ENCODE measurements around the gene DAPK2.

DAPK2 gene

DNA sequence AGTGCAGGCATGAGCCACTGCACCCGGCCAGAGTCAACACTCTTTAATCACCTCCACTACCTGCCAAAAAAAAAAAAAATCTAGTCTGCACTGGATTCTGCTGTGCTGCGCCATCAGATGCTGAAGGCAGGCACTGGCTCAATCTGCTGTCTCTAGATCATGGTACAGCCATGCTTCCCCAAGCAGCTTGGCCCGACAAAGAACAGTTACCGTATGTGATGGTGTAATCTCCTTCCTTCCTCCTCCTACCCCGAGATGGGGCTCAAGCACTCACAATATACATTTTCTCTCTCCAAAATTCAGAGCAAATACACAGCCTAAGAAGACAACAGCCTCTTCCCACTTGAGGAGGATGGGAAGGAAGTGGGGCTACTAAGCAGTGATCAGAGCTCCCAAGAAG lies 45.1 kb downstream of the DAPK2 start:
- Histone ChIP-seq H3K9me3 (ENCODE audit: control insufficient read depth, low read length) (no peaks in the 10 kb centered on the region), H3K36me3 (ENCODE audit: control insufficient read depth, insufficient read depth, low read length) (no peaks in the 10 kb centered on the region), H3K4me3 (ENCODE audit: low read length) (no peak overlapping the region), H3K27me3 (ENCODE audit: control insufficient read depth, insufficient read depth, low read length) (no peaks in the 10 kb centered on the region), H3K9ac (ENCODE audit: low read length) (no peak overlapping the region), H3K4me1 (ENCODE audit: control insufficient read depth, insufficient read depth, low read length) (peaks cover 57% of the 10 kb centered on the region)

DNA sequence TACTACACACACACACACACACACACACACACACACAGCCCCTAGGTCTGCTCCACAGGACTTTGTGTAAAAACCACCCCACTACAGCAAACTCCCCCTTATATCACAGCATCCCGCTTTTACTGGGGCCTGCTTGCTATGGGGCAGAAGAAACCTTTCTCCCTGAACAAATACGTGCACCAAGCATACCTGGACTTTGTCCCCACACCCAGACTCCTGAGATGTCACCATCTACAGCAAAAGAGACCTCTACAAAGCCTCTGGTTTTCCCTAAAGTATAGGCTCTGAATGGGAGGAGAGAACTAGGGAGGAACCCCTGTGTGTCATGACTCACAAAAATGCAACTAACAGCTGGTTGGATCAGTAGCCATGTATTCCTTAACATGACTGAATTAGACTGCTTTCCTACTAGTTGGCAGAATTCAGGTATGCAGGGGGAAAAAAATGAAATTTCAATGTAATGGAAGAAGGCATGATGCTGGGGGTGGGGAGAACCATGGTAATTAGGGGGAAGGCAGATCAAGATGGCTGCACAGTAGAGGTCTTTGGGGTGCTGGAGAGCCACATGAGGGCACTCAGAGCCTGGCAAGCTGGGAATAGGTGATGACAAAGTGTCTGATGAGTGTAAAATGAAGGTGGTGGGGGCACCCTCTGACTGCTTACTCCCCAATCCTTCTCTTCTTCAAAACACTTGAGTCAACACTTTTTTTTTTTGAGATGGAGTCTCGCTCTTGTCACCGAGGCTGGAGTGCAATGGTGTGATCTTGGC lies 45.9 kb downstream of the DAPK2 start:
- no peaks in the 10 kb centered on the region for H3K9me3 ChIP-seq (ENCODE audit: control insufficient read depth, low read length)
- H3K4me3 ChIP-seq (ENCODE audit: low read length), result no peak overlapping the region
- peaks cover 57% of the 10 kb centered on the region for H3K4me1 ChIP-seq (ENCODE audit: control insufficient read depth, insufficient read depth, low read length)
- no peak overlapping the region for H3K9ac ChIP-seq (ENCODE audit: low read length)
- no peaks in the 10 kb centered on the region for H3K27me3 ChIP-seq (ENCODE audit: control insufficient read depth, insufficient read depth, low read length)
- no peaks in the 10 kb centered on the region for H3K36me3 ChIP-seq (ENCODE audit: control insufficient read depth, insufficient read depth, low read length)

DNA sequence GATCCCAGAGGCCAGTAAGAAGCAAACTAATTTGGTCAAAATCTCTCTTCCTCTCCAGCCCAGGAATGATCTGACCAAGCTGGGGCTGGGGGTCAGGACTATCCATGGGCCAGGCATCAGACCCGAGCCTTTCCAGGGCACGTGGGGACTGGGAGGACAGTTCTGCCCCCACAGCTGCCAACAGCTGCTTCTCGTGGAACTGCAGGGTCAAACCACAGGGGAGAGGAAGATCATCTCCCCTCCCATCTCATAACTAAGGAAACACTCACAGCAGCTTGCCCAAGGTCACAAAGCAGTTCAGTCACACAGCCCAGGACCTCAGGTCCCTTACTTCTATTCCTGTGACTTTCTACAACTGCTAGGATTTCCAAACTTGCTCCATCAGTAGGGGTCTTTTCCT lies 47.1 kb downstream of the DAPK2 start:
- Histone ChIP-seq H3K27me3 (ENCODE audit: control insufficient read depth, insufficient read depth, low read length) (no peaks in the 10 kb centered on the region), H3K4me3 (ENCODE audit: low read length) (no peak overlapping the region), H3K9ac (ENCODE audit: low read length) (no peak overlapping the region), H3K4me1 (ENCODE audit: control insufficient read depth, insufficient read depth, low read length) (peaks cover 50% of the 10 kb centered on the region), H3K36me3 (ENCODE audit: control insufficient read depth, insufficient read depth, low read length) (no peaks in the 10 kb centered on the region), H3K9me3 (ENCODE audit: control insufficient read depth, low read length) (no peaks in the 10 kb centered on the region)

DNA sequence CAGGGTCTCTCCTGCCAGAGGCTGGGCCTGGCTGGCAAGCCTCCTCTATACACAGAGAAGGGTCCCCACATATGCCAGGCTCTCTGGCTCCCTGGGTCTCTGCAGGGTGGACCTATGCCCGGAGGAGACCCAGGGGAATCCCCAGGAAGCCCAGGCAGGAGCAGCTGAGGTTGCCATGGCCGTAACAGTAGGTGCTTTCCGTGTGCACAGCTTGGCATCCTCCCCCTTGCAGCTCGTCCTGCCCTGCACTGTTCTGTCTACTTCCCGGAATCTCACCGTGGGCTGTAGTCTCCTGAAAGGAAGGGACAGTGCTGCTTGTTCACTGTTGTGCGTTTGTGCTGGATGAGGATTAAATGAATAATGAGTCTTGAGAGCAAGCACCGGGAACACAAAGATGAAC lies 47.8 kb downstream of the DAPK2 start:
- Histone ChIP-seq H3K27me3 (ENCODE audit: control insufficient read depth, insufficient read depth, low read length) (no peaks in the 10 kb centered on the region), H3K9ac (ENCODE audit: low read length) (no peak overlapping the region), H3K36me3 (ENCODE audit: control insufficient read depth, insufficient read depth, low read length) (no peaks in the 10 kb centered on the region), H3K4me3 (ENCODE audit: low read length) (no peak overlapping the region), H3K4me1 (ENCODE audit: control insufficient read depth, insufficient read depth, low read length) (peaks cover 50% of the 10 kb centered on the region), H3K9me3 (ENCODE audit: control insufficient read depth, low read length) (no peaks in the 10 kb centered on the region)

DNA sequence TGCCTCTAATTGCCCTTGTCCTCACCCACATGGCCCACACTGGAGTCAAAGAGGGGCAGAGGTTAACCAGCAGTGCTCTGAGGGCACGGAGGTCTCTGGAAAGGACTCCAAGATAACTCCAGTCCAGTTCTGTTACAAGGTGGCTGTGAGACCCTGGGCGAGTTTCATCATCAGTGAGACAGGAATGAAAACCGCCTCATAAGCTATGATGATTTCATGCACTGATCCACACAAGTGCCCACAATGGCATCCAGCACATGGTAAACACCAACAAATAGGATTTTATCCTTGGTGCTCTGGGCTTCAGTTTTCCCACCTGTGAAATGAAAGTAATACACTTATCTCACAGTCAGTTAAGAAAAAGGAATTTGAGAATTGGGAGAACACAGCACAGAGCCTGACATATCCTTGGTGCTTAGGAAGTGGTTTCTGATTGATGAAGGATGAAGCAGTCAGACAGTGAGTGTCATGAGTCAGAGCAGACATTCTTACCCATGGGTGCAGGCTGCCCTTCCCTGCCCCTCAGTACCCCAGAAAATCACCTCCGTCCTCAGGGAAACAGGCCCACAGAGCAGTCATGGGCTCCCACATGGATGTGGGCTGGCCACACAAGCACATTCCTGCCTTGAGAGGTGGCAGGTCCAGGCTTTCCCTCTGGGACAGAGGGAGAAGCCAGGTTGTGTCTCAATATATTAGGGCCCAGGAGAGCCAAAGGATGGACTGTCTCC lies 48.4 kb downstream of the DAPK2 start:
- no peak overlapping the region for H3K4me3 ChIP-seq (ENCODE audit: low read length)
- H3K9ac ChIP-seq (ENCODE audit: low read length), result no peak overlapping the region
- H3K9me3 ChIP-seq (ENCODE audit: control insufficient read depth, low read length), result no peaks in the 10 kb centered on the region
- H3K27me3 ChIP-seq (ENCODE audit: control insufficient read depth, insufficient read depth, low read length), result no peaks in the 10 kb centered on the region
- peaks cover 50% of the 10 kb centered on the region for H3K4me1 ChIP-seq (ENCODE audit: control insufficient read depth, insufficient read depth, low read length)
- no peaks in the 10 kb centered on the region for H3K36me3 ChIP-seq (ENCODE audit: control insufficient read depth, insufficient read depth, low read length)

DNA sequence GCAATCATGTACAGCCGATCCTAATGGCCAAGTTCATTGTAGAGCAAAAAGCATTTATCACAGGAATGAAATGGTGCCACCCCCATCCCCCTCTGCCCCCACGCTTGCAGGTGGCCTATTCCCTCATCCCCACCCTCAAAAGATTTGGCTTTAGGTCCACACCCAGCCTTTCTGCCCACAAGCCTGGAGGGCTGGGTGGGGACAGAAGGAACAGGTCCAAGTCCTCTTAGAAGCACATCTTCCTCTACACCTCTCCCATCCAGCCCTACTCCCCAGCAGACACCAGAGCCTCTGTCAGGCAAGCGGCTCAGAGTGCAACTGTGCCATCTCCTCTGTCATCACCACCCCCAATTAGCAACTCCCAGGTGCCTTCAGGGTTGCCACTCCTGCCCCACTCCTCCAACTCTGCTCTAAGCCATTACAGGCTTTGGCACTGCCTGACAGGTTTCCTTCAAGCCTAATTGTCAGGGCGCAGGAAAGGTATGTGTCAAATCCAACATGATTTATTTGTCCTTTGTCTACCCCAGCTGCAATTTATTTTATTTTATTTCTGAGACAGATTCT lies 49.4 kb downstream of the DAPK2 start:
- Histone ChIP-seq H3K4me1 (ENCODE audit: control insufficient read depth, insufficient read depth, low read length) (peaks cover 57% of the 10 kb centered on the region), H3K9me3 (ENCODE audit: control insufficient read depth, low read length) (no peaks in the 10 kb centered on the region), H3K4me3 (ENCODE audit: low read length) (no peak overlapping the region), H3K27me3 (ENCODE audit: control insufficient read depth, insufficient read depth, low read length) (no peaks in the 10 kb centered on the region), H3K36me3 (ENCODE audit: control insufficient read depth, insufficient read depth, low read length) (no peaks in the 10 kb centered on the region), H3K9ac (ENCODE audit: low read length) (no peak overlapping the region)

DNA sequence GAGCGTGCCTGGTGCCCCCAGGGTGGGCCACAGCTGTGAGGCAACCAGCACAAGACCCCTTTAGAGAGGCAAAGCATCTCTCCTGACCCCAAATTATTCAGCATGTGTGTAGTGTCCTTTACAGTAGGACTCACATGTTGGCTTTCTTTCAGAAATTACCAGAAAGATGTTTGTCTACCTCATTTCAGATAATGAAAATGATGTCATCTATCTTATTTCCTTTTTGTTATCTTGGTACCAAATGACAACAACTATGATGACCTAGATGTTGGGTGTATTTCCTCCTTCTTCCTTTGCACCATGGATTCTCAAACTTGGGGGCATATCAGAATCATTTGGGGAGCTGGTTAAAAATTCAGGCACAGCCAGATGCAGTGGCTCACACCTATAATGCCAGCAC lies 50.5 kb downstream of the DAPK2 start:
- H3K36me3 ChIP-seq (ENCODE audit: control insufficient read depth, insufficient read depth, low read length), result no peaks in the 10 kb centered on the region
- no peaks in the 10 kb centered on the region for H3K27me3 ChIP-seq (ENCODE audit: control insufficient read depth, insufficient read depth, low read length)
- H3K9me3 ChIP-seq (ENCODE audit: control insufficient read depth, low read length), result no peaks in the 10 kb centered on the region
- no peak overlapping the region for H3K9ac ChIP-seq (ENCODE audit: low read length)
- H3K4me3 ChIP-seq (ENCODE audit: low read length), result no peak overlapping the region
- H3K4me1 ChIP-seq (ENCODE audit: control insufficient read depth, insufficient read depth, low read length), result peaks cover 57% of the 10 kb centered on the region

DNA sequence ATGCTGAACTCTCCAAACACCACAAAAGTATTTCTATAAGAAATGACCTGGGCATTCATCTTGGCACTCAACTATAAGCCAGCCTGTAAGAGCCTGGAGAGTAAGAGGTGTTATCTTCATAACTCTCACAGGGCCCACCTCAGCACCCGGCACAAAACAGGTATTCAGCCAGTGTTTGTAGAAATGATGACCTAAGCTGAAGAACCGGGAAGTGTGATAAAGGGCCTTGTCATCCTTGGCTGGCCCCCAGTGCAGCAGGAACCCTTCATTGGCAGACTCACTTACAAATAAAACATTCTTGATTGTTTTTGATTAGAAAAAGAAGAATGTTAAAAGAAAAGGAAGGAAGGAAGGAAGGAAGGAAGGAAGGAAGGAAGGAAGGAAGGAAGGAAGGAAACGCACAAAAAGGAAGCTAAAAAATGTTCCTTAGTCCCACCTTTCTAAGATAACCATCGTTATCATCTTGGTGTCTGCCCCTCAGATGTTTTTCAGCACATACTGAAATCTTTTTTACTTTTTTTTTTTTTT lies 52.1 kb downstream of the DAPK2 start:
- no peaks in the 10 kb centered on the region for H3K36me3 ChIP-seq (ENCODE audit: control insufficient read depth, insufficient read depth, low read length)
- H3K4me3 ChIP-seq (ENCODE audit: low read length), result no peak overlapping the region
- H3K9ac ChIP-seq (ENCODE audit: low read length), result no peak overlapping the region
- peaks cover 44% of the 10 kb centered on the region for H3K4me1 ChIP-seq (ENCODE audit: control insufficient read depth, insufficient read depth, low read length)
- H3K27me3 ChIP-seq (ENCODE audit: control insufficient read depth, insufficient read depth, low read length), result no peaks in the 10 kb centered on the region
- no peaks in the 10 kb centered on the region for H3K9me3 ChIP-seq (ENCODE audit: control insufficient read depth, low read length)

DNA sequence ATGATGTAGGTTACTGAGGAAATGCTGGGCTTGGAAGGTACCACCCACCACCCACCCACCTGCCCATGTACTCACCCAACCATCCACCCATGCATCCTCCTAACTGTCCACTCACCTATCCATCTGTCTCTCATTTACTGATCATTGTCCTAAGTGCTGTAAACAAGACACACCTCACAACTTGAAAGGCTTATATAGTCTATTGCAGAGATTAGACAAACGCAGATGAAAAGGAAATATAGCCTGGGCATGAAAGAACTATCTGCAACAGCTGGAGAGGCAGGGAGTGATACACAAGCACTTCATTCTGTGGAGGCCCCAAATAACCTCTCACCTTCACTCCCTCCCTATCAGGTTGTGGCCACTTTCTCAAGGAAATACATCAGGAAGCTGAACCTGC lies 54.0 kb downstream of the DAPK2 start:
- Histone ChIP-seq H3K4me1 (ENCODE audit: control insufficient read depth, insufficient read depth, low read length) (peaks cover 37% of the 10 kb centered on the region), H3K9ac (ENCODE audit: low read length) (no peak overlapping the region), H3K4me3 (ENCODE audit: low read length) (no peak overlapping the region), H3K36me3 (ENCODE audit: control insufficient read depth, insufficient read depth, low read length) (no peaks in the 10 kb centered on the region), H3K9me3 (ENCODE audit: control insufficient read depth, low read length) (no peaks in the 10 kb centered on the region), H3K27me3 (ENCODE audit: control insufficient read depth, insufficient read depth, low read length) (no peaks in the 10 kb centered on the region)

DNA sequence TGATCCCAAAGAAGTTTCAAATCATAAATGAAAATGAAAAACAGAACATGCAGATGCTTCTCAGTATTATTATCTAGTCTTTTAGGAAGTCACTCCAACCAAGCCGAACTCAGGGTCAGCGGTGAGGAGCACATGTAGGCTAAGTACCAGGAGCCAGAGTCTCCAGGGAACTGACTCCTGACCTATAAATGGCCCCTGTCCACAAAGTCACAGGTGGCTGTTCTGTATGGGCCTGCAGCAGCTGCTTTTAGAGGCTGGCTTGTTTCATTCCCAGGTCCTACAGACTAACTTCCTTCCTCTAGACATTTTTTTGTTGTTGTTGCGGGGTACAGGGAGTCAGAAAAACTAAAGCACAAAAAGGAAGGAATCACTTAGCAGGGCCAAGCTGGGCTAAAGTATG lies 54.6 kb downstream of the DAPK2 start:
- Histone ChIP-seq H3K4me3 (ENCODE audit: low read length) (no peak overlapping the region), H3K4me1 (ENCODE audit: control insufficient read depth, insufficient read depth, low read length) (peaks cover 34% of the 10 kb centered on the region), H3K9me3 (ENCODE audit: control insufficient read depth, low read length) (no peaks in the 10 kb centered on the region), H3K36me3 (ENCODE audit: control insufficient read depth, insufficient read depth, low read length) (no peaks in the 10 kb centered on the region), H3K9ac (ENCODE audit: low read length) (no peak overlapping the region), H3K27me3 (ENCODE audit: control insufficient read depth, insufficient read depth, low read length) (no peaks in the 10 kb centered on the region)

DNA sequence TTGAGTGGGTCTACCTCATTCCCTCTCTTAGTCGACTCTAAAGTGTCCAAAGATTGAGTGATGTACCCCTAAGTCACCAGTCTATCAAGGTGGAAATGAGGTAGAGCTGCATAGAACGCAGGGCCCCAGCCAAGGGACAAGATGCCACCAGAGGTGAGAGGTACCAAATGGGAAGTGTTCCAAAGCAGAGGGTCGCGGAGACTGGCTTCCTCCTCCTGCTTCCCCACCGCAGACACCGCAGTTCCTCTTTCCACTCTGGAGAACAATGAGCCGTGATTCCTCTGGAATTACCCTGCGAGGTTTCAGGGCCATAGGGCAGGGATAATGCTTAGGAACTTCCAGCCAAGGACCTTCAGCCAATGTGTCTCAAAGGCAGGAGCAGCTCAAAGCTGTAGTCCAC lies 55.8 kb downstream of the DAPK2 start:
- no peaks in the 10 kb centered on the region for H3K27me3 ChIP-seq (ENCODE audit: control insufficient read depth, insufficient read depth, low read length)
- no peaks in the 10 kb centered on the region for H3K36me3 ChIP-seq (ENCODE audit: control insufficient read depth, insufficient read depth, low read length)
- no peak overlapping the region for H3K9ac ChIP-seq (ENCODE audit: low read length)
- peaks cover 24% of the 10 kb centered on the region for H3K4me1 ChIP-seq (ENCODE audit: control insufficient read depth, insufficient read depth, low read length)
- no peaks in the 10 kb centered on the region for H3K9me3 ChIP-seq (ENCODE audit: control insufficient read depth, low read length)
- no peak overlapping the region for H3K4me3 ChIP-seq (ENCODE audit: low read length)

DNA sequence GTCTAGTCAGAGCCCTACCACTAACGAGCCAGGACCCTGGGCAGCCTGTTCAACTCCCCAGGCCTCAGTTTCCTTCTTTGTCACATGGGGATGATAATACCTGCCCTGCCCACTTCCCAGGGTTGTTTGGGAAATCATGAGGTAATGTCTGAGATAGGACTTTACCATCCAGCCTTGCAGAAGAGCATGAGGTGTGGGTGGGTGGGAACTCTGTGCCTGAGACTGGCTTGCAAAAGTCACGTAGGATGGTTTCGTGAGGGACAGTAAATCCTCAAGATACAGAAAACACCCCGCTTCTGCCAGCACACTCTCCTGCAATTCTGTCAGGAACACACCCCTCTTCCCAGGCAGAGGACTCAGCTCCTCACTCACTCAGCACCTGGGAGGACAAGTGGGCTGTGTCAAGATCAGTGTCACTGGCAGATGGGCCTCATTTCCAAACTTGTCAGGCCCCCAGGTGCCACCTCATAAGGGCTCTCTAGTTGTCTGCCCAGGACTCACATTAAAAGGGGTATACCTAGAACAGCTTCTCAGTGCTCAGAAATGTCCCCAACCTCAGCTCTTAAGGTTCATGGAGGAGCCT lies 58.4 kb downstream of the DAPK2 start:
- Histone ChIP-seq H3K9me3 (ENCODE audit: control insufficient read depth, low read length) (no peaks in the 10 kb centered on the region), H3K4me1 (ENCODE audit: control insufficient read depth, insufficient read depth, low read length) (peaks cover 7% of the 10 kb centered on the region), H3K27me3 (ENCODE audit: control insufficient read depth, insufficient read depth, low read length) (no peaks in the 10 kb centered on the region), H3K4me3 (ENCODE audit: low read length) (no peak overlapping the region), H3K36me3 (ENCODE audit: control insufficient read depth, insufficient read depth, low read length) (no peaks in the 10 kb centered on the region), H3K9ac (ENCODE audit: low read length) (no peak overlapping the region)
